Transverse colon (tissue), 4 donors: Measurements from ENCODE around the gene DNAJB1. TPM values are rescaled to one million over a fixed set of nuclear protein-coding genes. Genes with fewer than 3 reads are reported as not detected.
A peak's percentile ranks its signal among the peaks of the same experiment; 100 is the strongest.

ENCODE experiments used
- DNase-seq: peaks from one replicate; pipeline ENCODE4 v3.0.0-alpha.2; 2019
- H3K27ac ChIP-seq, 4 donors: fragments of 200-600 bp; sonication (generic); 2 replicates each; pipeline ENCODE4 v1.5.1; 2016 to 2018; ENCODE audit warnings: inconsistent platforms in 4 of 4
- H3K27me3 ChIP-seq: fragments of 200-600 bp; sonication (generic); 2 replicates; pipeline ENCODE4 v1.5.1; 2017; ENCODE audit warnings: inconsistent platforms
- H3K36me3 ChIP-seq, 4 donors: fragments of 200-600 bp; sonication (generic); 2 replicates each; pipeline ENCODE4 v1.5.1; 2017 to 2019; ENCODE audit warnings: inconsistent platforms in 4 of 4
- H3K4me1 ChIP-seq, 4 donors: fragments of 200-600 bp; sonication (generic); 2 replicates each; pipeline ENCODE4 v1.5.1; 2017 to 2020; ENCODE audit warnings: inconsistent platforms in 4 of 4
- H3K4me3 ChIP-seq, 4 donors: fragments of 200-600 bp; sonication (generic); 1 replicate in 1 of 4; 2 replicates in 3 of 4; pipeline versions ENCODE4 v1.5.1 to v1.6.1; 2017 to 2019; ENCODE audit warnings: inconsistent platforms in 4 of 4
- H3K9me3 ChIP-seq, 2 donors: fragments of 200-600 bp; sonication (generic); 2 replicates each; pipeline ENCODE4 v1.5.1; 2017 to 2019; ENCODE audit warnings: inconsistent platforms in 2 of 2
- CTCF ChIP-seq, 5 experiments: fragments of 200-600 bp in 3 of 5; fragments of 450-650 bp in 2 of 5; sonication (generic) in 3 of 5; IDR thresholded peaks; 1 replicate in 2 of 5; 2 replicates in 3 of 5; pipeline ENCODE4 v1.5.1; 2016 to 2017; ENCODE audit warnings: antibody characterized with exemption in 5 of 5, inconsistent platforms in 3 of 5, mild to moderate bottlenecking in 2 of 5, moderate library complexity in 1 of 5
- EP300 ChIP-seq: sonication (generic); formaldehyde crosslinking; IDR thresholded peaks from one replicate; pipeline ENCODE4 v1.6.1; 2017; ENCODE audit warnings: antibody characterized with exemption, low read depth
- POLR2A ChIP-seq: fragments of 450-650 bp; IDR thresholded peaks from one replicate; pipeline ENCODE4 v1.6.1; 2016; ENCODE audit warnings: antibody characterized with exemption, mild to moderate bottlenecking, moderate library complexity
- POLR2AphosphoS5 ChIP-seq, 3 donors: sonication (generic); formaldehyde crosslinking; IDR thresholded peaks; one replicate each; pipeline ENCODE4 v1.6.1; 2016; ENCODE audit warnings: antibody characterized with exemption in 3 of 3
- WGBS, 2 donors: methylation state at CpG; one replicate each; pipeline ENCODE4 v1.1.5; 2018; ENCODE audit warnings: low coverage in 1 of 2; 5-methylcytosine and 5-hydroxymethylcytosine counted together
- in situ Hi-C, 4 donors: fragments of 200-750 bp; cut with MboI; loops; one replicate each; pipeline versions ENCODE4 v1.15.0 to v1.15.1; 2017; ENCODE audit warnings: low sequenced_read_pairs in 3 of 4, low pct_ligation_motif_present in 1 of 4, low pct_unique_long_range_greater_than_20kb in 1 of 4
- intact Hi-C: fragments of 100-400 bp; cut with DNase I; formaldehyde crosslinking; loops from one replicate; pipeline ENCODE4 v1.15.1; 2023; ENCODE audit warnings: low total_unique reads
- total RNA-seq, 4 donors: library from RNA; depleted of rRNA; stranded (reverse); fragments of >200 nt; gene quantifications; one replicate each; pipeline ENCODE4 v1.1.0, GENCODE V29; 2016

DNAJB1 gene
- total RNA-seq, 4 donors from 2014 or later, result 20.3 to 111 (median 93.8) TPM

GRCh38 chr19:14511229-14511593 is 7.0 kb downstream of the DNAJB1 start:
- TF ChIP-seq POLR2AphosphoS5 (IDR thresholded peaks at IDR 0.05) (no peak), CTCF (IDR thresholded peaks at IDR 0.05) (no peak), EP300 (no peak), POLR2A (no peak)
- WGBS, 2 donors, result 84 to 95% methylated on average over 4 of the region's 4 CpGs
- no peaks in the 10 kb centered on the region for H3K27me3 ChIP-seq

GRCh38 chr19:14510311-14511228 is 7.6 kb downstream of the DNAJB1 start:
- intact Hi-C loops (loop anchor here (10.0 kb wide), 1 partner anchor 1356 kb away; the partner anchor contains the start of genes IER2 and STX10), in situ Hi-C loops (no loop called here)
- Histone ChIP-seq H3K27ac (peak overlapping the region; percentile 55 to 72 (median 63)), H3K27me3 (no peaks in the 10 kb centered on the region), H3K9me3 (no peaks in the 10 kb centered on the region), H3K4me1 (peaks cover 10 to 44% (median 23%) of the 10 kb centered on the region in 4 donors), H3K4me3 (peak overlapping the region in 1 of 4 donors; percentile 4), H3K36me3 (peaks cover 0 to 18% (median 10%) of the 10 kb centered on the region in 4 donors)
- peak; percentile 35 for DNase-seq
- 43 to 55% methylated on average over 15 to 22 of the region's 22 CpGs for WGBS, 2 donors
- TF ChIP-seq CTCF (IDR thresholded peaks at IDR 0.05) (no peak), POLR2AphosphoS5 (IDR thresholded peaks at IDR 0.05) (peak in 1 of 3 donors; percentile 15), EP300 (no peak), POLR2A (no peak)

More at GRCh38 chr19:14511229-14511593, 7.0 kb downstream of the DNAJB1 start:
- Histone ChIP-seq H3K4me3 (no peak overlapping the region), H3K27ac (peak overlapping the region; percentile 55 to 72 (median 63)), H3K36me3 (peaks cover 0 to 25% (median 13%) of the 10 kb centered on the region in 4 donors), H3K9me3 (no peaks in the 10 kb centered on the region), H3K4me1 (peaks cover 17 to 44% (median 25%) of the 10 kb centered on the region in 4 donors)
- no peak for DNase-seq
- intact Hi-C loops, result loop anchor here (10.0 kb wide), 1 partner anchor 1356 kb away; the partner anchor contains the start of genes IER2 and STX10
- in situ Hi-C loops, result no loop called here

GRCh38 chr19:14507704-14508542 is 10.3 kb downstream of the DNAJB1 start:
- DNase-seq, result no peak
- H3K4me1 ChIP-seq, result peaks cover 3 to 39% (median 21%) of the 10 kb centered on the region in 4 donors
- H3K36me3 ChIP-seq, result no peaks in the 10 kb centered on the region
- H3K9me3 ChIP-seq, result no peaks in the 10 kb centered on the region
- TF ChIP-seq EP300 (no peak), POLR2AphosphoS5 (IDR thresholded peaks at IDR 0.05) (no peak), CTCF (IDR thresholded peaks at IDR 0.05) (no peak), POLR2A (no peak)
- WGBS, 2 donors, result 63 to 67% methylated on average over 5 to 12 of the region's 12 CpGs
- H3K27me3 ChIP-seq, result no peaks in the 10 kb centered on the region
- intact Hi-C loops (no loop called here), in situ Hi-C loops (no loop called here)
- H3K27ac ChIP-seq, result no peak overlapping the region
- H3K4me3 ChIP-seq, result no peak overlapping the region
